GM18520 (cell line): ENCODE data around the gene DIDO1.

Experiments used
- ATAC-seq: cut with Tn5 transposase; IDR thresholded peaks from one replicate; pipeline ENCODE4 v1.9.1; 2021; ENCODE audit not compliant: unreplicated experiment

DIDO1 gene

GRCh38 chr20:62898093-62898964 lies 28.0 kb downstream of the DIDO1 start:
- no peak for ATAC-seq

GRCh38 chr20:62897666-62898065 lies 28.6 kb downstream of the DIDO1 start:
- ATAC-seq, result no peak

DNA sequence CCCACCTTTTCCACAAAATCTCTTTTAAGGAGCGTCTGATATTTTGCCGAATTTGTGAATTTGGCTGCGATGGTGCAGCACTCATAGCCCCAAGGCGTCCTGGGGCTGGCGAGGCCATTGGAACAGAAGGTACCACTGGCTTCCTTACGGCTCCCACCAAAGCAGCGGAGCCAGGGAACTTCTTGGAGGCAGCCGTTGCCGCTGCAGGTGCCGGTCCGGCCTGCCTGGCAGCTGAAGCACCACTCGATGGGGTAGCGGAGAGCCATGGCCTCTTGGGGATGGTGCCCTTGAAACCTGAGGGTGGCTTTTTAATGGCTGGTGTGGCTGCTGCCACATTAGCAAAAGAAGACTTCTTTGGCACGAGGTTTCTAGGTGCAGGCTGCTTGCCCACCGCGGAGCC lies 29.8 kb downstream of the DIDO1 start:
- no peak for ATAC-seq

DNA sequence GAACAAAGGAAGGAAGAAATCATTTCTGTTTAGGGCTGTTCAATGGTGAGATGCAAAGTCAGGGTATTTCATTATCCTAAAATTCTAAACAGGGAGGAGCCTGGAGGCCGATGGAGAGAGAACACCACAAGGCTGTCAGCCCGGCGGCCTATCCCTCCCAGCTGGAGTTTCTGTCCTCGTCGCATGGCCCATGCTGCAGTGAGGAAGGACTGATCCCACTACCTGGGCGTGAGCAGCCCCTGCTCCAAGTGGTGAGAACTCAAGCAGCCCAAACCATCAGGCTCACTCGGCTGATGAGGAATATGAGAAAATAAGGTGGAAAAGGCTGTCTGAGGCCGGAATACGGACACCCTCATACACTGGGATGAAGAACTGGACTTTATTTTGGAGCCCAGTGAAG lies 30.8 kb downstream of the DIDO1 start:
- no peak for ATAC-seq

- ATAC-seq, result no peak
Observed at GRCh38 chr20:62894261-62894660, 32.0 kb downstream of the DIDO1 start.

- no peak for ATAC-seq
Observed at GRCh38 chr20:62893700-62894099, 32.6 kb downstream of the DIDO1 start.

GRCh38 chr20:62892348-62893304 lies 33.7 kb downstream of the DIDO1 start:
- ATAC-seq, result no peak

GRCh38 chr20:62891111-62891510 lies 35.2 kb downstream of the DIDO1 start:
- ATAC-seq, result no peak

DNA sequence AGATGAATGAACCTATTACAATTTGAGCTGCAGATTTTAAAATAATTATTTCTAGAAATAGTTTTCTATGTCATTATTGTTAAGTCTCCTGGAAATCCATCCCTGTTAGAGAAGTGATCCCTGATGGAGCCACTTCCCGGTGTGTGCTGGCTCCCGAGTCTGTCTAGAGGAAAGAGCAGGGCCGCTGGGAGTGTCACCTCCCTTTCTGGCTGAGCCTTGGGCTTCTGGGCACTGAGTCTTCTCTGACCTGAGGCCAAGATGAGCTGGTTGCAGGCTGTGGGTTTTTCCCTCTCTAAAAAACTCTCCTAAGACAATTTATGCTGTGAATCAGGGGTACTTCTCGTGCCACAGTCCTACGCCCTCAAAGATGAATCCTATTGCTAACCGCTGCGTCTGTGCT lies 35.9 kb downstream of the DIDO1 start:
- ATAC-seq, result no peak

DNA sequence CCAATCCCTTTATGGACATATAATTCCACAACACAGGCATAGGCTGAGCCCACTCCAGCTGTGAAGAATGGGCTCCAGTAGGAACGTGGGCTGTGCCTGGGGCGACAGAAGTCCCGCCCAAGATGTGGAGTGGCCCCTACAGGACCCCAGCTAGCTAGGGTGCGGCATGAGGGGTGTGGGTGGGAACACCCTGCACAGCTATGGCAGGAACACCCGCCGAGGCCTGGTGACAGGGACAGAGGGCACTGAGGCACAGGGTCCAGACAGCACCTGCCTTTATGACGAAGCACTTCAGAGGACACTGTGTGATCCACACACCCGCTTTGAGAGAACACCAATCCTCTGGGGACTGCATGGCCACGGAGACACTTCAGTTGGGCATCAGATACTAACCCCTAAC lies 36.4 kb downstream of the DIDO1 start:
- ATAC-seq, result no peak

- ATAC-seq, result no peak
Observed at GRCh38 chr20:62889411-62889810, 36.9 kb downstream of the DIDO1 start.

- no peak for ATAC-seq
Observed at GRCh38 chr20:62888910-62889309, 37.4 kb downstream of the DIDO1 start.

- ATAC-seq, result no peak
Observed at GRCh38 chr20:62888406-62888805, 37.9 kb downstream of the DIDO1 start.

DNA sequence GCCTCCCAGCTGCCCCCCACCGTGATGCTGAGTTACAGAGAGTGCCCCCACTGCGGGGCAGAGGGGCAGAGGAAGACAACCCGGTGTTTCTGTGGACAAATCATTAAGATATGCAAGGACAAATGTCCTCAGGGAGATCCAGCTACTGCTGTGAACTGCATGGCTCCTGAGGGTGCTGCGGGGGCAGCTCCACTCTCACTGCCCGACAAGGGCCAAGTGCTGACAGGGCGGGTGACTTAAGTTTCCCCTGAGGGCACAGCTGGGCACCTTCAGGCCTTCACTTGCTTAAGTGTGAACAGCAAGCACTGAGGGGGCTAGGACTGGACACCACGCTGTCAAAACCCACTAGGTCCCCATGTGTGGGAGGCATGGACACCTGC lies 38.5 kb downstream of the DIDO1 start:
- no peak for ATAC-seq

DNA sequence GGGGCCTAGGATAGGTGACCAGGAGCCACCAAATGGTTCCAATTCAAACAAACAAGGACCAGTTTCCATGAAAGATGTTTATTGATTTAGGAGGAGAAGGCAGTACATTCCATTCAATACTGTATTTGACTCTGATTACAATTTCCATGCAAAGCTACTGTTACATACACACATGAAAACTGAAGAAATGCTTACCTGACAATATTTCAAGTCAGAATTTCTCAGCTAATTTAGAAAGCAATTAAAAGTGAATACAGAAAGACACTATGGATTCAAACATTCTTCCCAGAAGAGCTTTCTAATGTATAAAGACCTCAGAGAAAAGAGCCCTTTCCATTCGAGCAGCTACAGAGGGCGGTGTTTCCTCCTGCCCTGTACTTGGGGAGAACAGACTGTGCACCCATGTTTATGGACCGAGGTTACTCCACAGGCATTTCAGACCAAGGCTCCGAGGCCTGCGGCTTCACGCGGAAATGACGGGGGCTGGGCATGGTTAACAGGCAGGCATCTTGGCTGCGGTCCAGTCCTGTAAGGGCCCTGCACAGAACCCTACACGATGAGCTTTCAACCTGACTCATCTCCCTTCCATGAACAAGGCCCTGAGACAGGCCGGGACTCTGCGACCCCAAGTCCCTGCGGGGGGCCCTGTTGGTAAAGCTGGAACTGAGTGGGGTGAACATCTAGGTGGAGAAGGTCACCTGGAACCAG lies 39.0 kb downstream of the DIDO1 start:
- ATAC-seq, result no peak

- no peak for ATAC-seq
Observed at GRCh38 chr20:62886709-62887058, 39.6 kb downstream of the DIDO1 start.

- ATAC-seq, result no peak
Observed at GRCh38 chr20:62885896-62886708, 40.2 kb downstream of the DIDO1 start.

GRCh38 chr20:62885046-62885895 lies 41.0 kb downstream of the DIDO1 start:
- ATAC-seq, result no peak

GRCh38 chr20:62884556-62884955 lies 41.7 kb downstream of the DIDO1 start:
- ATAC-seq, result no peak

GRCh38 chr20:62882426-62882825 lies 43.9 kb downstream of the DIDO1 start:
- ATAC-seq, result no peak
